ENCODE measurements around the gene STK38L. TPM values are rescaled to one million over a fixed set of nuclear protein-coding genes. Genes with fewer than 3 reads are reported as not detected.

STK38L gene
- total and polyA plus RNA-seq, 2 of the 4 experiments (the other 2 are of a cell fraction): 5.1 to 7.2 TPM

- no peaks in the 10 kb centered on the region for H3K27me3 ChIP-seq (ENCODE audit: control insufficient read depth, insufficient read depth, low read length)
- no peak overlapping the region for H2AK5ac ChIP-seq (ENCODE audit: low read depth, low read length)
- no TSS peak for BruUV-seq (replicated peaks)
- peaks cover 4% of the 10 kb centered on the region; the same call in 1 of the 2 replicates for H4K20me1 ChIP-seq (ENCODE audit: insufficient read depth, low read length)
- H3K18ac ChIP-seq (ENCODE audit: low read depth, low read length): no peak overlapping the region
- H4K5ac ChIP-seq (ENCODE audit: low read depth, low read length): no peak overlapping the region
- no peak overlapping the region for H3K4ac ChIP-seq (ENCODE audit: low read depth, low read length)
- H2BK120ac ChIP-seq (ENCODE audit: low read depth, low read length): no peak overlapping the region
- dilution Hi-C loops (cut with HindIII; ENCODE audit: low sequenced_read_pairs, unreplicated experiment) (no loop called here), intact Hi-C loops (cut with micrococcal nuclease) (no loop called here), in situ Hi-C loops (cut with MboI; ENCODE audit: low sequenced_read_pairs) (no loop called here)
- no peak overlapping the region for H2BK20ac ChIP-seq (ENCODE audit: low read depth, low read length)
- H3K79me1 ChIP-seq (ENCODE audit: low read depth in 1 of 2, low read length in 2 of 2): peaks cover 18 to 38% of the 10 kb centered on the region in 2 experiments
- no peak overlapping the region for H3K23ac ChIP-seq (ENCODE audit: low read depth, low read length)
- H2BK15ac ChIP-seq (ENCODE audit: low read depth, low read length): no peak overlapping the region
- no peak overlapping the region for H2BK5ac ChIP-seq (ENCODE audit: low read depth, low read length, poor library complexity, severe bottlenecking)
- no peak overlapping the region for H3K4me3 ChIP-seq (ENCODE audit: insufficient read depth, low read depth, low read length)
- H4K91ac ChIP-seq (ENCODE audit: insufficient read depth, low read depth, low read length): no peak overlapping the region
- no peak overlapping the region for H4K8ac ChIP-seq (ENCODE audit: low read depth in 2 of 2, low read length in 2 of 2)
- no peak overlapping the region for H2AFZ ChIP-seq (replicated peaks; ENCODE audit: low read length, poor library complexity)
- ChIA-PET CTCF (no interaction called here), POLR2A (ENCODE audit: unreplicated experiment) (no interaction called here)
- no peak for TF ChIP-seq RFX5 (IDR thresholded peaks at IDR 0.05; ENCODE audit: low read depth, low read length)
- TF ChIP-seq CEBPB (IDR thresholded peaks at IDR 0.05; ENCODE audit: low read depth, low read length): no peak
- no peak for TF ChIP-seq SMC3 (IDR thresholded peaks at IDR 0.05; ENCODE audit: low read depth, low read length)
- TF ChIP-seq NFE2L2 (IDR thresholded peaks at IDR 0.05; ENCODE audit: low read depth, low read length): no peak
- TF ChIP-seq BHLHE40 (IDR thresholded peaks at IDR 0.05; ENCODE audit: low read depth, low read length): no peak
- no peak for TF ChIP-seq RAD21 (IDR thresholded peaks at IDR 0.05; ENCODE audit: low read length)
- TF ChIP-seq POLR2A (IDR thresholded peaks at IDR 0.05; ENCODE audit: low read depth, low read length): no peak
- no peak for TF ChIP-seq MXI1 (IDR thresholded peaks at IDR 0.05; ENCODE audit: borderline replicate concordance, low read depth, low read length)
- TF ChIP-seq MAFK (IDR thresholded peaks at IDR 0.05; ENCODE audit: low read depth, low read length): no peak
- TF ChIP-seq CHD1 (IDR thresholded peaks at IDR 0.05; ENCODE audit: low read depth, low read length): no peak
- TF ChIP-seq RCOR1 (IDR thresholded peaks at IDR 0.05; ENCODE audit: insufficient replicate concordance, low read length): no peak
- no peak for TF ChIP-seq MAZ (IDR thresholded peaks at IDR 0.05; ENCODE audit: borderline replicate concordance, low read depth, low read length)
- TF ChIP-seq, protein P1, sequence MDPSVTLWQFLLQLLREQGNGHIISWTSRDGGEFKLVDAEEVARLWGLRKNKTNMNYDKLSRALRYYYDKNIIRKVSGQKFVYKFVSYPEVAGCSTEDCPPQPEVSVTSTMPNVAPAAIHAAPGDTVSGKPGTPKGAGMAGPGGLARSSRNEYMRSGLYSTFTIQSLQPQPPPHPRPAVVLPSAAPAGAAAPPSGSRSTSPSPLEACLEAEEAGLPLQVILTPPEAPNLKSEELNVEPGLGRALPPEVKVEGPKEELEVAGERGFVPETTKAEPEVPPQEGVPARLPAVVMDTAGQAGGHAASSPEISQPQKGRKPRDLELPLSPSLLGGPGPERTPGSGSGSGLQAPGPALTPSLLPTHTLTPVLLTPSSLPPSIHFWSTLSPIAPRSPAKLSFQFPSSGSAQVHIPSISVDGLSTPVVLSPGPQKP (IDR thresholded peaks at IDR 0.05; ENCODE audit: borderline replicate concordance, low read depth, low read length): no peak
- TF ChIP-seq, protein P2, sequence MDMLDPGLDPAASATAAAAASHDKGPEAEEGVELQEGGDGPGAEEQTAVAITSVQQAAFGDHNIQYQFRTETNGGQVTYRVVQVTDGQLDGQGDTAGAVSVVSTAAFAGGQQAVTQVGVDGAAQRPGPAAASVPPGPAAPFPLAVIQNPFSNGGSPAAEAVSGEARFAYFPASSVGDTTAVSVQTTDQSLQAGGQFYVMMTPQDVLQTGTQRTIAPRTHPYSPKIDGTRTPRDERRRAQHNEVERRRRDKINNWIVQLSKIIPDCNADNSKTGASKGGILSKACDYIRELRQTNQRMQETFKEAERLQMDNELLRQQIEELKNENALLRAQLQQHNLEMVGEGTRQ (IDR thresholded peaks at IDR 0.05; ENCODE audit: low read depth, low read length): no peak
- TF ChIP-seq, protein P3, sequence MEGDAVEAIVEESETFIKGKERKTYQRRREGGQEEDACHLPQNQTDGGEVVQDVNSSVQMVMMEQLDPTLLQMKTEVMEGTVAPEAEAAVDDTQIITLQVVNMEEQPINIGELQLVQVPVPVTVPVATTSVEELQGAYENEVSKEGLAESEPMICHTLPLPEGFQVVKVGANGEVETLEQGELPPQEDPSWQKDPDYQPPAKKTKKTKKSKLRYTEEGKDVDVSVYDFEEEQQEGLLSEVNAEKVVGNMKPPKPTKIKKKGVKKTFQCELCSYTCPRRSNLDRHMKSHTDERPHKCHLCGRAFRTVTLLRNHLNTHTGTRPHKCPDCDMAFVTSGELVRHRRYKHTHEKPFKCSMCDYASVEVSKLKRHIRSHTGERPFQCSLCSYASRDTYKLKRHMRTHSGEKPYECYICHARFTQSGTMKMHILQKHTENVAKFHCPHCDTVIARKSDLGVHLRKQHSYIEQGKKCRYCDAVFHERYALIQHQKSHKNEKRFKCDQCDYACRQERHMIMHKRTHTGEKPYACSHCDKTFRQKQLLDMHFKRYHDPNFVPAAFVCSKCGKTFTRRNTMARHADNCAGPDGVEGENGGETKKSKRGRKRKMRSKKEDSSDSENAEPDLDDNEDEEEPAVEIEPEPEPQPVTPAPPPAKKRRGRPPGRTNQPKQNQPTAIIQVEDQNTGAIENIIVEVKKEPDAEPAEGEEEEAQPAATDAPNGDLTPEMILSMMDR (conservative IDR thresholded peaks at IDR 0.05; ENCODE audit: low read depth, low read length): no peak
- no peak for TF ChIP-seq FOS (IDR thresholded peaks at IDR 0.05; ENCODE audit: low read depth, low read length)
- H3K36me3 ChIP-seq (ENCODE audit: control insufficient read depth, insufficient read depth, low read length): peaks cover 2% of the 10 kb centered on the region; the same call in 1 of the 2 replicates
- H3K14ac ChIP-seq (replicated peaks; ENCODE audit: low read depth, low read length): no peak overlapping the region
- no peak overlapping the region for H3K27ac ChIP-seq (ENCODE audit: insufficient read depth, low read length)
- no peak overlapping the region for H3K56ac ChIP-seq (ENCODE audit: extremely low read depth, insufficient read depth, low read length)
- H3K9ac ChIP-seq (ENCODE audit: low read depth, low read length): no peak overlapping the region
- ATAC-seq (ENCODE audit: low read depth) (no peak), DNase-seq (no peak)
- WGBS, 2 experiments (ENCODE audit: extremely low coverage in 2 of 2, insufficient read length in 1 of 2): no CpG with 5 or more reads among the region's 3 CpGs
- H3K9me1 ChIP-seq (ENCODE audit: insufficient read depth, low read length): peaks cover 3% of the 10 kb centered on the region
- no peaks in the 10 kb centered on the region for H3K9me3 ChIP-seq (ENCODE audit: control insufficient read depth, insufficient read depth, low read length)
- no peak overlapping the region for H3K4me2 ChIP-seq (ENCODE audit: low read depth, low read length)
- no peak overlapping the region for H2AK9ac ChIP-seq (replicated peaks; ENCODE audit: low read depth, low read length, poor library complexity)
- peaks cover 9% of the 10 kb centered on the region for H3K4me1 ChIP-seq (ENCODE audit: control insufficient read depth, insufficient read depth, low read length)
Observed at GRCh38 chr12:27255806-27256205, 11.7 kb downstream of the STK38L start.

Measured in IMR-90 (cell line).